Measurements from ENCODE around the gene KIRREL1. TPM values are rescaled to one million over a fixed set of nuclear protein-coding genes. Genes with fewer than 3 reads are reported as not detected.
A peak's percentile ranks its signal among the peaks of the same experiment; 100 is the strongest.

KIRREL1 gene
- total RNA-seq, 6 experiments from 2014 or later: 1.1 to 4.9 (median 2.9) TPM

DNA sequence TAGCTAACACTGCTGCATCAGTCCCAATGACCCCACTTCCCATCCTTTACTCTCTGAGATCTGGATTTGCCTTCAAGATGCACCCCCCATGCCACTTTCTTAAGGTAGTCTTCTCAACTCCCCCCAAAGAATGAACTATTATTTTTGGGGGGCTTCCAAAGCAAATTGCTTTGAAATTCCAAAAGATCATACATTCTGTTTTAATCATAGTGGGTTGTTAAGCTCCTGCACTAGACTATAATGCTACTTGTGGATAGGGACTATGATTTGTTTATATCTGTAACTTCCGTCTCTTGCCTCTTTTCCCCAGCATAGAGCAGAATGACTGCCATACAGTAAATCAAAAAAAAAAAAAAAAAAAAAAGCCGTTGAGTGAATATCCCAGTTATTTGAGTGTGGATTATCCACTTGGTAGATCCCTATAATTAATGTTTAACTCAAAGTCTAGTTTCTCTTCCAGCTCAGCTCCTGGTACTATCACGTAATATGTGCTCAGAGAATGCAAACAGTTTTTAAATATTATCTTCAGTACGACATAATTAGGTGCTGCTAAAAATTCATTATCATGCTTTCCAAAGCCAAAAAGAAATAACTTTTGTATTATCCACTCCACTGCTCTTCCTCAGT lies 26.9 kb downstream of the KIRREL1 start:
- WGBS (ENCODE audit: insufficient coverage, low coverage, low lambda C conversion rate, missing lambda C conversion rate): 36% methylated on average over 4 of the region's 4 CpGs
- DNase-seq (no peak), ATAC-seq (no peak)
- TF ChIP-seq, protein P1, sequence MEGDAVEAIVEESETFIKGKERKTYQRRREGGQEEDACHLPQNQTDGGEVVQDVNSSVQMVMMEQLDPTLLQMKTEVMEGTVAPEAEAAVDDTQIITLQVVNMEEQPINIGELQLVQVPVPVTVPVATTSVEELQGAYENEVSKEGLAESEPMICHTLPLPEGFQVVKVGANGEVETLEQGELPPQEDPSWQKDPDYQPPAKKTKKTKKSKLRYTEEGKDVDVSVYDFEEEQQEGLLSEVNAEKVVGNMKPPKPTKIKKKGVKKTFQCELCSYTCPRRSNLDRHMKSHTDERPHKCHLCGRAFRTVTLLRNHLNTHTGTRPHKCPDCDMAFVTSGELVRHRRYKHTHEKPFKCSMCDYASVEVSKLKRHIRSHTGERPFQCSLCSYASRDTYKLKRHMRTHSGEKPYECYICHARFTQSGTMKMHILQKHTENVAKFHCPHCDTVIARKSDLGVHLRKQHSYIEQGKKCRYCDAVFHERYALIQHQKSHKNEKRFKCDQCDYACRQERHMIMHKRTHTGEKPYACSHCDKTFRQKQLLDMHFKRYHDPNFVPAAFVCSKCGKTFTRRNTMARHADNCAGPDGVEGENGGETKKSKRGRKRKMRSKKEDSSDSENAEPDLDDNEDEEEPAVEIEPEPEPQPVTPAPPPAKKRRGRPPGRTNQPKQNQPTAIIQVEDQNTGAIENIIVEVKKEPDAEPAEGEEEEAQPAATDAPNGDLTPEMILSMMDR (IDR thresholded peaks at IDR 0.05): no peak
- TF ChIP-seq POLR2A (IDR thresholded peaks at IDR 0.05): no peak
- H3K4me3 ChIP-seq: no peak overlapping the region
- H3K36me3 ChIP-seq: no peaks in the 10 kb centered on the region
- intact Hi-C loops (cut with DNase I): no loop called here
- peaks cover 0 to 12% (median 0%) of the 10 kb centered on the region in 4 donors for H3K4me1 ChIP-seq
- H3K27ac ChIP-seq: peak overlapping the region; percentile 32 to 54 (median 39)
- H3K9me3 ChIP-seq: no peaks in the 10 kb centered on the region
- no peaks in the 10 kb centered on the region for H3K27me3 ChIP-seq

DNA sequence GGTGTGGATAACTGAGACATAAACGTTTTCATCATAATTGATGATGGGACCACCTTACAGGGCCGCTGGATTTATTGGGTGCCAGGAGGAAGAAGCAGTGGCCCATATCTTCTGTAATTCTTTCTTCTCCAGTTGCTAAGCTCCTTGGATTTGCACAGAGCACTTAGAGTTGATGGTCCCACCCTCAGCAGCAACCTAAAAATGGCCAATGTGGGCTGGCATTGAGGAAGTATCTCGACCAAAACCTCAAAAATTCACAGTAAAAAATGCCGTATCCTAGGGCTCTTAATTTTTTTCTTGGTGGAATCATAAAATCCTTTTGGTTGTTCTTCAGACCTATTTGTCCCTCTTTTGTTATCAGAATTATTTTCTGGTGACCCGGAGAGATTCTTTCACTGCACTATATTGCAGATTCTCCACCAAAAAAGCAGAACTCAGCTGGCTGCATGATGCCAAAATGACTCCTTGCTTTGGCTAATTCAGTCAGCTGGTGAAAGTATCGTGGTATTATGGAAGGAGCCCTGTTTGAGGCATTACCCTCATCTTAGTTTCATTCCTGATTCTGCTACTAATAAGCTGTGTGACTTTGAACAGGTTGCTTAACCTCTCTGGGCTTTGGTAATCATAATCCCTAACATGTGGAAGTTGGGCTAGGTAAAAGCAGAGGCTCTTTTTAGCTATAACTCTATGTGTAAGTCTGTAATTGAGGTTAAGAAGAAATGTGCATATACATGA lies 27.6 kb downstream of the KIRREL1 start:
- H3K4me3 ChIP-seq: no peak overlapping the region
- no peaks in the 10 kb centered on the region for H3K9me3 ChIP-seq
- peaks cover 0 to 12% (median 0%) of the 10 kb centered on the region in 4 donors for H3K4me1 ChIP-seq
- 32% methylated on average over 6 of the region's 6 CpGs for WGBS (ENCODE audit: insufficient coverage, low coverage, low lambda C conversion rate, missing lambda C conversion rate)
- no peaks in the 10 kb centered on the region for H3K36me3 ChIP-seq
- H3K27me3 ChIP-seq: no peaks in the 10 kb centered on the region
- intact Hi-C loops (cut with DNase I): no loop called here
- no peak for TF ChIP-seq POLR2A (IDR thresholded peaks at IDR 0.05)
- TF ChIP-seq, protein P1 (IDR thresholded peaks at IDR 0.05): no peak
- no peak for DNase-seq
- ATAC-seq: no peak
- H3K27ac ChIP-seq: no peak overlapping the region

DNA sequence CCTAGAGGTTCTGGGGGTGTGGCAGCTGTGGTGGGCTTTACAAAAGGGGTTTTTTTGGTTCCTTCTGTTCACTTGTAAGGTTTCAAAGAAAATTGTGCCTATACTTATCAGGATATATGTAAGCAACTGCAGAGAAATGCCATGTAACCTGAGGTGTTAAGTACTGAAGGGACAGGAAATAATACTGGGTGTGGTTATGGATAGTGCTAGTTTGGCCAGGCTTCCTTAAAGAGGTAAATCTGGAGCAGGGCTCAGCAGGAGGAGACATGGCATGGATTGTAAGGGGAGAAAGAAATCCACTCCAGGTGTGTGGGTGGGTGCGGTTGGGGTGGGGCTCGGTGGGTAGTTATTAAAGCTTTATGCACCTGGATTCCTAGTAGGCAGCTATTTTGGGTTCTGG lies 28.3 kb downstream of the KIRREL1 start:
- no peaks in the 10 kb centered on the region for H3K9me3 ChIP-seq
- H3K36me3 ChIP-seq: no peaks in the 10 kb centered on the region
- TF ChIP-seq, protein P1 (IDR thresholded peaks at IDR 0.05): no peak
- no peak for TF ChIP-seq POLR2A (IDR thresholded peaks at IDR 0.05)
- H3K27me3 ChIP-seq: no peaks in the 10 kb centered on the region
- peaks cover 0 to 12% (median 0%) of the 10 kb centered on the region in 4 donors for H3K4me1 ChIP-seq
- H3K4me3 ChIP-seq: no peak overlapping the region
- intact Hi-C loops (cut with DNase I): no loop called here
- no peak overlapping the region for H3K27ac ChIP-seq
- no peak for DNase-seq
- no CpG with 5 or more reads among the region's 2 CpGs for WGBS (ENCODE audit: insufficient coverage, low coverage, low lambda C conversion rate, missing lambda C conversion rate)
- ATAC-seq: no peak

DNA sequence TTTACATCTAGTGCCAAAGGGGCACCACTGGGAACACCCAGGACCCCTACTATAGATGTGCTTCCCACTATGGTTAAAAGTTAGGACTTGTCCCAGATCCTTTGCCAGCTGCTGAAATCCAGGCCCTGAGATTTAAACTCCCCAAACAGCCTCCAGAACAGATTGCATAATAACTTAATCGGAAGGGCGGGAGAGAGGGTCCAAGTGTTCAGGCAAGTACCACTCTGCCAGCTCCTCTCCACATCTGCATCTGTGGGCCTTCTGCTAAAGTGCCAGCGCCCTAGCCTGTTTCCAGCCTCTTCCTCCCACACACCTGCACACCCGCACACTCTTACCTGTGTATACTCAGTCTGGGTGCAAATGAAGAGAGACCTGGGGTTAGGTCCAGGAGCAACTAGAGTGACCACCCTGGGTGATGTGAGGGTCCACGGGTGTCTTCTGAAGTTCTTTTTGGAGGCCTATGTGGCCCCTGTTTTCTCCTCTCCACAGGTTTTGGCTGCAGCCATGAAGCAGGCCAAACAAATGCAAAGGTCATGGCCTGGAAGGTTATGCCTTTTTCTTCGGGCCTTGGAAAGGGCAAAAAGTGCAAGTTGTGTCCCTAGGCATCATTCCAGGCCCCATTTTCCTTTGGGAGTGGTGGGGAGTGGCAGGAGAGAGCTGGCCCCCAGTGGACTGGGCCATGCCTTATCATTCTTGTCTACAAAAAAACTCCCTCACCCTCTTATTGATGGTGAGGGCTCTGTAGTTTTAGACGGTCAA lies 29.3 kb downstream of the KIRREL1 start:
- WGBS (ENCODE audit: insufficient coverage, low coverage, low lambda C conversion rate, missing lambda C conversion rate): 32% methylated on average over 7 of the region's 7 CpGs
- Histone ChIP-seq H3K4me3 (no peak overlapping the region), H3K4me1 (peaks cover 0 to 12% (median 0%) of the 10 kb centered on the region in 4 donors), H3K9me3 (no peaks in the 10 kb centered on the region), H3K27ac (no peak overlapping the region), H3K27me3 (no peaks in the 10 kb centered on the region), H3K36me3 (no peaks in the 10 kb centered on the region)
- ATAC-seq: peak in 1 of 4 donors; percentile 52
- no peak for DNase-seq
- TF ChIP-seq POLR2A (IDR thresholded peaks at IDR 0.05): no peak
- TF ChIP-seq, protein P1 (IDR thresholded peaks at IDR 0.05): no peak
- intact Hi-C loops (cut with DNase I): no loop called here
